Measurements from ENCODE around the gene TAF12.

DNA sequence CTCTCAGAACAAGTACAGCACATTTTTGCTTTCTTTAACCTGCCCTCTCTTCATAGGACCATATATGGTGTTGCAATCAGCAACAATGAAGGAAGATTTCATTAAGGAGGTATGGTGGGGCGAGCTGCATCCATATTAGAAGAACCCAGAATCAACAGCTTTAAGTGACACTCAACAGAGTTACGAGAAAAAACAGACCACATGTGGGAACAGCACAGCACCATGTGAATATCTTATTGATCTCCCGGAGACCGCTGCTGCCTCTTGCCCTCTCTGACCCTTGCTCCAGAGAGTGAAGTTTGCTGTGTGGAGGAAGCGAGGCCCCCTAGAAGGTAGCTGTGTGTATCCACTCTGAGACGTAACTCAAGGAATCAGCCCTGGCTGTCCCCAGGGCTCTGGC is 37.9 kb downstream of the TAF12 start:
- TF ChIP-seq POLR2A (IDR thresholded peaks at IDR 0.05): no peak
- TF ChIP-seq, protein P1, sequence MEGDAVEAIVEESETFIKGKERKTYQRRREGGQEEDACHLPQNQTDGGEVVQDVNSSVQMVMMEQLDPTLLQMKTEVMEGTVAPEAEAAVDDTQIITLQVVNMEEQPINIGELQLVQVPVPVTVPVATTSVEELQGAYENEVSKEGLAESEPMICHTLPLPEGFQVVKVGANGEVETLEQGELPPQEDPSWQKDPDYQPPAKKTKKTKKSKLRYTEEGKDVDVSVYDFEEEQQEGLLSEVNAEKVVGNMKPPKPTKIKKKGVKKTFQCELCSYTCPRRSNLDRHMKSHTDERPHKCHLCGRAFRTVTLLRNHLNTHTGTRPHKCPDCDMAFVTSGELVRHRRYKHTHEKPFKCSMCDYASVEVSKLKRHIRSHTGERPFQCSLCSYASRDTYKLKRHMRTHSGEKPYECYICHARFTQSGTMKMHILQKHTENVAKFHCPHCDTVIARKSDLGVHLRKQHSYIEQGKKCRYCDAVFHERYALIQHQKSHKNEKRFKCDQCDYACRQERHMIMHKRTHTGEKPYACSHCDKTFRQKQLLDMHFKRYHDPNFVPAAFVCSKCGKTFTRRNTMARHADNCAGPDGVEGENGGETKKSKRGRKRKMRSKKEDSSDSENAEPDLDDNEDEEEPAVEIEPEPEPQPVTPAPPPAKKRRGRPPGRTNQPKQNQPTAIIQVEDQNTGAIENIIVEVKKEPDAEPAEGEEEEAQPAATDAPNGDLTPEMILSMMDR (IDR thresholded peaks at IDR 0.05): no peak
